Measurements from ENCODE around the gene SMARCE1. TPM values are rescaled to one million over a fixed set of nuclear protein-coding genes. Genes with fewer than 3 reads are reported as not detected.

SMARCE1 gene
- total and polyA plus RNA-seq, 9 donors, result 80.2 to 158 (median 112) TPM

- Histone ChIP-seq H3K4me1 (ENCODE audit: insufficient read depth) (peaks cover 6% of the 10 kb centered on the region), H3K36me3 (no peaks in the 10 kb centered on the region), H3K27me3 (no peaks in the 10 kb centered on the region), H3K9me3 (no peaks in the 10 kb centered on the region), H3K27ac (peak overlapping the region; percentile 92 to 96), H3K4me3 (peak overlapping the region; percentile 63)
- TF ChIP-seq CTCF (IDR thresholded peaks at IDR 0.05) (no peak), EP300 (IDR thresholded peaks at IDR 0.05) (no peak), POLR2A (IDR thresholded peaks at IDR 0.05) (no peak)
- no peak for DNase-seq
- WGBS, 3 donors, result 7 to 8% (median 8%) methylated on average over 18 of the region's 18 CpGs
- intact Hi-C loops (cut with DNase I), result no loop called here
Measured at GRCh38 chr17:40646791-40647623, 611 bp downstream of the SMARCE1 start.

GRCh38 chr17:40645943-40646342 lies 1.7 kb downstream of the SMARCE1 start:
- no peaks in the 10 kb centered on the region for H3K27me3 ChIP-seq
- H3K4me3 ChIP-seq, result no peak overlapping the region
- H3K4me1 ChIP-seq (ENCODE audit: insufficient read depth), result peaks cover 6% of the 10 kb centered on the region
- 57 to 64% (median 60%) methylated on average over 2 of the region's 2 CpGs for WGBS, 3 donors
- DNase-seq, result no peak
- intact Hi-C loops (cut with DNase I), result no loop called here
- no peaks in the 10 kb centered on the region for H3K36me3 ChIP-seq
- H3K9me3 ChIP-seq, result no peaks in the 10 kb centered on the region
- H3K27ac ChIP-seq, result no peak overlapping the region
- no peak for TF ChIP-seq EP300 (IDR thresholded peaks at IDR 0.05)
- no peak for TF ChIP-seq POLR2A (IDR thresholded peaks at IDR 0.05)

GRCh38 chr17:40645291-40645690 lies 2.3 kb downstream of the SMARCE1 start:
- no peak for DNase-seq
- Histone ChIP-seq H3K36me3 (no peaks in the 10 kb centered on the region), H3K27ac (no peak overlapping the region), H3K4me3 (no peak overlapping the region), H3K9me3 (no peaks in the 10 kb centered on the region), H3K27me3 (no peaks in the 10 kb centered on the region), H3K4me1 (ENCODE audit: insufficient read depth) (peaks cover 6% of the 10 kb centered on the region)
- intact Hi-C loops (cut with DNase I), result no loop called here
- TF ChIP-seq POLR2A (IDR thresholded peaks at IDR 0.05) (no peak), CTCF (IDR thresholded peaks at IDR 0.05) (no peak), EP300 (IDR thresholded peaks at IDR 0.05) (no peak)

- Histone ChIP-seq H3K4me3 (no peak overlapping the region), H3K4me1 (ENCODE audit: insufficient read depth) (no peaks in the 10 kb centered on the region), H3K9me3 (no peaks in the 10 kb centered on the region), H3K27me3 (no peaks in the 10 kb centered on the region), H3K27ac (no peak overlapping the region), H3K36me3 (no peaks in the 10 kb centered on the region)
- intact Hi-C loops (cut with DNase I), result no loop called here
- DNase-seq, result no peak
- TF ChIP-seq CTCF (IDR thresholded peaks at IDR 0.05) (no peak), POLR2A (IDR thresholded peaks at IDR 0.05) (no peak), EP300 (IDR thresholded peaks at IDR 0.05) (no peak)
- 77 to 88% (median 80%) methylated on average over 2 of the region's 2 CpGs for WGBS, 3 donors
Measured at GRCh38 chr17:40637931-40638330, 9.7 kb downstream of the SMARCE1 start.

- H3K27me3 ChIP-seq, result no peaks in the 10 kb centered on the region
- intact Hi-C loops (cut with DNase I), result no loop called here
- H3K27ac ChIP-seq, result no peak overlapping the region
- H3K4me1 ChIP-seq (ENCODE audit: insufficient read depth), result no peaks in the 10 kb centered on the region
- no peaks in the 10 kb centered on the region for H3K9me3 ChIP-seq
- H3K4me3 ChIP-seq, result no peak overlapping the region
- TF ChIP-seq CTCF (IDR thresholded peaks at IDR 0.05) (no peak), EP300 (IDR thresholded peaks at IDR 0.05) (no peak)
- 68 to 81% (median 73%) methylated on average over 1 of the region's 1 CpG for WGBS, 3 donors
- no peaks in the 10 kb centered on the region for H3K36me3 ChIP-seq
- DNase-seq, result no peak
Measured at GRCh38 chr17:40633871-40634270, 13.7 kb downstream of the SMARCE1 start.

Measured in ovary (tissue), 9 donors.